NCI-H526 (cell line): Measurements from ENCODE around the gene GHR.
"Not testable (repeated sequence)": the region's sequence is repeated elsewhere in the genome, so short reads cannot be mapped to it uniquely, and the experiment has no call there.

Experiments
- DNase-seq, 2 experiments: peaks; one replicate each; lab custom pipeline; 2025; lab: John Stamatoyannopoulos, UW

The GHR gene

DNA sequence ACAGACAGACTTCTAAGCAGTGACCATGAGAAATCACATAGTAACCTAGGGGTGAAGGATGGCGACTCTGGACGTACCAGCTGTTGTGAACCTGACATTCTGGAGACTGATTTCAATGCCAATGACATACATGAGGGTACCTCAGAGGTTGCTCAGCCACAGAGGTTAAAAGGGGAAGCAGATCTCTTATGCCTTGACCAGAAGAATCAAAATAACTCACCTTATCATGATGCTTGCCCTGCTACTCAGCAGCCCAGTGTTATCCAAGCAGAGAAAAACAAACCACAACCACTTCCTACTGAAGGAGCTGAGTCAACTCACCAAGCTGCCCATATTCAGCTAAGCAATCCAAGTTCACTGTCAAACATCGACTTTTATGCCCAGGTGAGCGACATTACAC lies 295.4 kb downstream of the GHR start:
- DNase-seq: no peak

DNA sequence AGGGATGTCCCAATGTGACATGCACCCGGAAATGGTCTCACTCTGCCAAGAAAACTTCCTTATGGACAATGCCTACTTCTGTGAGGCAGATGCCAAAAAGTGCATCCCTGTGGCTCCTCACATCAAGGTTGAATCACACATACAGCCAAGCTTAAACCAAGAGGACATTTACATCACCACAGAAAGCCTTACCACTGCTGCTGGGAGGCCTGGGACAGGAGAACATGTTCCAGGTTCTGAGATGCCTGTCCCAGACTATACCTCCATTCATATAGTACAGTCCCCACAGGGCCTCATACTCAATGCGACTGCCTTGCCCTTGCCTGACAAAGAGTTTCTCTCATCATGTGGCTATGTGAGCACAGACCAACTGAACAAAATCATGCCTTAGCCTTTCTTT lies 295.8 kb downstream of the GHR start:
- no peak for DNase-seq

GRCh38 chr5:42720251-42720650 lies 297.0 kb downstream of the GHR start:
- no peak for DNase-seq

DNA sequence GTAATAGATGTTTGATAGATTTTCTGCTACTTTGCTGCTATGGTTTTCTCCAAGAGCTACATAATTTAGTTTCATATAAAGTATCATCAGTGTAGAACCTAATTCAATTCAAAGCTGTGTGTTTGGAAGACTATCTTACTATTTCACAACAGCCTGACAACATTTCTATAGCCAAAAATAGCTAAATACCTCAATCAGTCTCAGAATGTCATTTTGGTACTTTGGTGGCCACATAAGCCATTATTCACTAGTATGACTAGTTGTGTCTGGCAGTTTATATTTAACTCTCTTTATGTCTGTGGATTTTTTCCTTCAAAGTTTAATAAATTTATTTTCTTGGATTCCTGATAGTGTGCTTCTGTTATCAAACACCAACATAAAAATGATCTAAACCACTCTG lies 298.2 kb downstream of the GHR start:
- no peak for DNase-seq

DNA sequence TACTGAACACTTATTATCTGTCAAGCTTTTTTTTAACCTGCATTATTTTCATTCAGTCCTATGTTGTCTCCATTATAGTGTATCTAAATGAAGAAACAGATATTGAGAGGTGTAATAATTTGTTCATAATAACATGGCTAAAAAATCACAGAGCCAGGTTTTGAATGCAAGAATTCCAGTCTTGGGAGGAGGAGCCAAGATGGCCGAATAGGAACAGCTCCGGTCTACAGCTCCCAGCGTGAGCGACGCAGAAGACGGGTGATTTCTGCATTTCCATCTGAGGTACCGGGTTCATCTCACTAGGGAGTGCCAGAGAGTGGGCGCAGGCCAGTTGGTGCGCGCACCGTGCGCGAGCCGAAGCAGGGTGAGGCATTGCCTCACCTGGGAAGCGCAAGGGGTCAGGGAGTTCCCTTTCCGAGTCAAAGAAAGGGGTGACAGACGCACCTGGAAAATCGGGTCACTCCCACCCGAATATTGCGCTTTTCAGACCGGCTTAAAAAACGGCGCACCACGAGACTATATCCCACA lies 311.4 kb downstream of the GHR start:
- DNase-seq: not testable (repeated sequence)

GRCh38 chr5:42740920-42741319 lies 317.7 kb downstream of the GHR start:
- no peak for DNase-seq

DNA sequence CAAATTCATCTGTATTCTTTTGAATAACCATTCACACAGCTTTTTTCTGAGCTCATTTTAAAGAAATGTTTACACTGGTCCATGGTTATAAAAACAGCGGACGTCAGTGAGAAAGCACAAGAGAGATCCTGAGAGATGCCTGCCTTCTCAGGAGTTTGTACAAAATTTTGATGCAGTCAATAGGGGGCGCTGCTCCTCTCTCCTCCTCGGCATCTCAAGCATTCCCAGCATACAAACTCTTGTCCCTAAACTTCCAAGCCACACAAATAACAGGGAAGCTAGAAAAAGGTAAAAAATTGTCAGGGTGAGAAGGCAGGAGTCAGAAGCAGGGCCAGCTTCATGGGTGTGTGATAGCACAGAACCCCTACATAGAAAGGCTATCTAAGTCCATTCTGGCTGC lies 322.2 kb downstream of the GHR start:
- peak in 1 of 2 experiments; percentile 34 for DNase-seq

- no peak for DNase-seq
These were observed 322.6 kb downstream of the GHR start for GRCh38 chr5:42745856-42746255.

DNA sequence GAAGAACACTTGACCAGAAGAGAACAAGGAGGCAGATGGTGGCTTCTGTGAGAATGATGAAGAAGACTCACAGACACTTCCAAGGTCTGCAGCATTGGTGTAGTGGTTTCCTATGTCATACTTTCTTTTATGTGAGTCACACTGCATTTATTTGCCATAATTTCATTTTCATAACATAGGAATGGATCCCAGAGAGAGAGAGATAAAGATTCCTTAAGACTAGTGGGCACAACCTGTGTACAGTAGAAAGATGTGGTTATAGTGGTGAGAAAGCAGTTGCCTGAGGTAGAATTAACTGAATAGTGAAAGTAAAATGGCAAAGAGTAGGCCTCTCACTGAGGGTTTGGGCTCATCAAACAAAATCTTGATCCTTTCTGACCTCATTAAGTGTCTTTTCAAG lies 325.8 kb downstream of the GHR start:
- DNase-seq: no peak

GRCh38 chr5:42750507-42750906 lies 327.3 kb downstream of the GHR start:
- no peak for DNase-seq

DNA sequence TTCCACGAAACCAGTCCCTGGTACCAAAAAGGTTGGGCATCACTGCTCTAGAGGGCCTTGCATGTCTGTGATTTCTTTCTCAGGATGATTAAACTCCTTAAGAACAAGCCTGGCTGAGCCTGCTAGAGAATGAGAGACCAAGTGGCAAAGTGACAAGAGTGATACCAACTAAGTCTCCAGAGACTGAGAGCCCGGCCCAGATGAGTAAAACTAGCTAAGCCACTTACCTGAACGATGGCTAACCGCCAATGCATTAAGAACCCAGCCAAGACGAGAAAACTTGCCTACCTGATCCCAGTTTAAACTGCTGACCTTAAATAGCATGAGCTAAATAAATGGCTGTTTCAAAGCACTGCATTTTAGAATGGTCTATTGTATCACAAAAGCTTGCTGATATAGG lies 327.8 kb downstream of the GHR start:
- no peak for DNase-seq

GRCh38 chr5:42753099-42753498 lies 329.9 kb downstream of the GHR start:
- no peak for DNase-seq

- DNase-seq: no peak
These were observed 333.7 kb downstream of the GHR start, which contains the start of gene CCDC152 for GRCh38 chr5:42756606-42757601. Gene CCDC152 (plus strand): TSS chr5:42756818. CDS start chr5:42759122, 2,304 bp downstream.

GRCh38 chr5:42759456-42759855 lies 336.2 kb downstream of the GHR start:
- no peak for DNase-seq

GRCh38 chr5:42760426-42760825 lies 337.2 kb downstream of the GHR start:
- no peak for DNase-seq

- DNase-seq: no peak
These were observed 338.6 kb downstream of the GHR start for GRCh38 chr5:42761791-42762190.

- DNase-seq: peak; percentile 32 to 47
These were observed 344.4 kb downstream of the GHR start for GRCh38 chr5:42767491-42768105.

GRCh38 chr5:42768106-42768504 lies 344.9 kb downstream of the GHR start:
- DNase-seq: no peak

DNA sequence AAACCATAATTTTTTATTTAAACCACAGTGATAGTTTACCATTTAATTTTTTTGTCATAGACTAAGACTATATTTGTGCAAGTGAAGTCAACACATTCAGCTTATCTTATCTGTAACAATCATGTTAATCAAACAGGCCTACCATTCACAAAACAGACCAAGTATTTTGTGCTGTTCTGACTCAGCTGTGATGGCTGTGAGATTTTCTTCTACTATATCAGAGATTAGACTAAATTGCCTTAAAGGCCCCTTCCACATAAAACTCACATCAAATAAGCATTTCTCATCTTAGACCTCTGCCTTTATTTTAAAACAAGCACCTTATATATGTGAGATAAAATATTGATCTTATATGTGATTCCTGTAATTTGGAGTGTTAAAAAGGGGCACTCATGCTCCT lies 346.8 kb downstream of the GHR start:
- no peak for DNase-seq
